ENCODE results near the gene FADS3. TPM values are rescaled to one million over a fixed set of nuclear protein-coding genes. Genes with fewer than 3 reads are reported as not detected.

Gene FADS3
- total and polyA plus RNA-seq, 2 of the 4 experiments (the other 2 are of a cell fraction) = 54.5 to 110 TPM

DNA sequence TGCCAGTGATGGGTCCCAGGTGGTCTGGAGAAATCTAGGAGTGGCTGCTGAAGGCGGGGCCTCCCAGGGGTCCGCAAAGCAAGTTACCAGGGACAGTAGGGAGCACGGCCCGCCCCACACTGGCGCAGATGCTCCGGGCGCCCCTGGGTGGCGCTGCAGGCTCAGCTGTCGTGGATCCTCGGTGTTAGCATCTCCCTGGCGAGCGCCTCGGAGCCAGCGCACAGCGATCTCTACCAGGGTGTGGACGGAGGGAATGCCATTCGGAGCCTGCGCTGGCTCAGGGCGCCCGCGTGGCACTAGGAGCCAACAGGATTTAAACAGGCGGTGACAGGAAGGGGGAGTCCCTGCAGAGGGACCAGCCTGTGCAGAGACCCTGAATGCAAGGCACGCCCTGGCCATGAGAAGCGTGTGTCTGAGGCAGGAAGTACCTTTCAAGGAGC is 20.2 kb downstream of the FADS3 start:
- ATAC-seq (ENCODE audit: low read depth) = peak; percentile 98
- H2AFZ ChIP-seq (replicated peaks; ENCODE audit: low read length, poor library complexity) = peak overlapping the region; percentile 90
- intact Hi-C loops (cut with micrococcal nuclease) (loop anchor here (1.0 to 5.0 kb wide), 6 partner anchors 26 to 506 kb away; no protein-coding TSS in a partner anchor), in situ Hi-C loops (cut with MboI; ENCODE audit: low sequenced_read_pairs) (loop anchor here (25.0 kb wide), 1 partner anchor 441 kb away; no protein-coding TSS in a partner anchor), dilution Hi-C loops (cut with HindIII; ENCODE audit: low sequenced_read_pairs, unreplicated experiment) (no loop called here)
- H3K18ac ChIP-seq (ENCODE audit: low read depth, low read length) = no peak overlapping the region
- H3K9me3 ChIP-seq (ENCODE audit: control insufficient read depth, insufficient read depth, low read length) = no peaks in the 10 kb centered on the region
- H4K20me1 ChIP-seq (ENCODE audit: insufficient read depth, low read length) = no peaks in the 10 kb centered on the region; the same call in 1 of the 2 replicates
- no peak overlapping the region for H2BK20ac ChIP-seq (ENCODE audit: low read depth, low read length)
- no peaks in the 10 kb centered on the region for H3K9me1 ChIP-seq (ENCODE audit: insufficient read depth, low read length)
- H2BK5ac ChIP-seq (ENCODE audit: low read depth, low read length, poor library complexity, severe bottlenecking) = no peak overlapping the region
- peaks cover 2% of the 10 kb centered on the region for H3K4me1 ChIP-seq (ENCODE audit: control insufficient read depth, insufficient read depth, low read length)
- 11% methylated on average over 18 of the region's 24 CpGs; no CpG with 5 or more reads in 1 of the 2 experiments for WGBS, 2 experiments (ENCODE audit: extremely low coverage in 2 of 2, insufficient read length in 1 of 2)
- H3K79me1 ChIP-seq (ENCODE audit: low read depth in 1 of 2, low read length in 2 of 2) = no peaks in the 10 kb centered on the region
- H2AK5ac ChIP-seq (ENCODE audit: low read depth, low read length) = peak overlapping the region; percentile 2; the same call in 1 of the 2 replicates
- BruUV-seq (replicated peaks) = no TSS peak
- no peak overlapping the region for H3K27ac ChIP-seq (ENCODE audit: insufficient read depth, low read length)
- no peak overlapping the region for H2BK15ac ChIP-seq (ENCODE audit: low read depth, low read length)
- peak overlapping the region; percentile 82 for H3K14ac ChIP-seq (replicated peaks; ENCODE audit: low read depth, low read length)
- peak overlapping the region; percentile 74 for H2AK9ac ChIP-seq (replicated peaks; ENCODE audit: low read depth, low read length, poor library complexity)
- ChIA-PET POLR2A (ENCODE audit: unreplicated experiment) (no interaction called here), CTCF (interaction anchor here (0.9 to 1.6 kb wide), 8 partner anchors 14 to 237 kb away, joined by 3 to 9 read pairs (median 3); partner anchors contain the start of gene BEST1)
- peak; percentile 67 for DNase-seq
- H4K91ac ChIP-seq (ENCODE audit: insufficient read depth, low read depth, low read length) = peak overlapping the region; percentile 68; the same call in 1 of the 2 replicates
- no peak overlapping the region for H3K4me3 ChIP-seq (ENCODE audit: insufficient read depth, low read depth, low read length)
- peak overlapping the region; percentile 66 for H3K4ac ChIP-seq (ENCODE audit: low read depth, low read length)
- 0 out of 2 replicates have a peak overlapping the region, but pooled peaks have one; percentile 36 for H4K5ac ChIP-seq (ENCODE audit: low read depth, low read length)
- peak overlapping the region; percentile 78 for H3K4me2 ChIP-seq (ENCODE audit: low read depth, low read length)
- H3K36me3 ChIP-seq (ENCODE audit: control insufficient read depth, insufficient read depth, low read length) = peaks cover 6% of the 10 kb centered on the region; the same call in 1 of the 2 replicates
- TF ChIP-seq, protein P1, sequence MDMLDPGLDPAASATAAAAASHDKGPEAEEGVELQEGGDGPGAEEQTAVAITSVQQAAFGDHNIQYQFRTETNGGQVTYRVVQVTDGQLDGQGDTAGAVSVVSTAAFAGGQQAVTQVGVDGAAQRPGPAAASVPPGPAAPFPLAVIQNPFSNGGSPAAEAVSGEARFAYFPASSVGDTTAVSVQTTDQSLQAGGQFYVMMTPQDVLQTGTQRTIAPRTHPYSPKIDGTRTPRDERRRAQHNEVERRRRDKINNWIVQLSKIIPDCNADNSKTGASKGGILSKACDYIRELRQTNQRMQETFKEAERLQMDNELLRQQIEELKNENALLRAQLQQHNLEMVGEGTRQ (IDR thresholded peaks at IDR 0.05; ENCODE audit: low read depth, low read length) = no peak
- TF ChIP-seq, protein P2, sequence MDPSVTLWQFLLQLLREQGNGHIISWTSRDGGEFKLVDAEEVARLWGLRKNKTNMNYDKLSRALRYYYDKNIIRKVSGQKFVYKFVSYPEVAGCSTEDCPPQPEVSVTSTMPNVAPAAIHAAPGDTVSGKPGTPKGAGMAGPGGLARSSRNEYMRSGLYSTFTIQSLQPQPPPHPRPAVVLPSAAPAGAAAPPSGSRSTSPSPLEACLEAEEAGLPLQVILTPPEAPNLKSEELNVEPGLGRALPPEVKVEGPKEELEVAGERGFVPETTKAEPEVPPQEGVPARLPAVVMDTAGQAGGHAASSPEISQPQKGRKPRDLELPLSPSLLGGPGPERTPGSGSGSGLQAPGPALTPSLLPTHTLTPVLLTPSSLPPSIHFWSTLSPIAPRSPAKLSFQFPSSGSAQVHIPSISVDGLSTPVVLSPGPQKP (IDR thresholded peaks at IDR 0.05; ENCODE audit: borderline replicate concordance, low read depth, low read length) = no peak
- TF ChIP-seq RFX5 (IDR thresholded peaks at IDR 0.05; ENCODE audit: low read depth, low read length) (no peak), MXI1 (IDR thresholded peaks at IDR 0.05; ENCODE audit: borderline replicate concordance, low read depth, low read length) (no peak), SMC3 (IDR thresholded peaks at IDR 0.05; ENCODE audit: low read depth, low read length) (peak; percentile 89), BHLHE40 (IDR thresholded peaks at IDR 0.05; ENCODE audit: low read depth, low read length) (no peak), RAD21 (IDR thresholded peaks at IDR 0.05; ENCODE audit: low read length) (peak; percentile 94), CHD1 (IDR thresholded peaks at IDR 0.05; ENCODE audit: low read depth, low read length) (no peak), RCOR1 (IDR thresholded peaks at IDR 0.05; ENCODE audit: insufficient replicate concordance, low read length) (no peak), NFE2L2 (IDR thresholded peaks at IDR 0.05; ENCODE audit: low read depth, low read length) (no peak), MAFK (IDR thresholded peaks at IDR 0.05; ENCODE audit: low read depth, low read length) (no peak), MAZ (IDR thresholded peaks at IDR 0.05; ENCODE audit: borderline replicate concordance, low read depth, low read length) (peak; percentile 71; the same call in 1 of the 2 replicates), FOS (IDR thresholded peaks at IDR 0.05; ENCODE audit: low read depth, low read length) (no peak)
- TF ChIP-seq, protein P3, sequence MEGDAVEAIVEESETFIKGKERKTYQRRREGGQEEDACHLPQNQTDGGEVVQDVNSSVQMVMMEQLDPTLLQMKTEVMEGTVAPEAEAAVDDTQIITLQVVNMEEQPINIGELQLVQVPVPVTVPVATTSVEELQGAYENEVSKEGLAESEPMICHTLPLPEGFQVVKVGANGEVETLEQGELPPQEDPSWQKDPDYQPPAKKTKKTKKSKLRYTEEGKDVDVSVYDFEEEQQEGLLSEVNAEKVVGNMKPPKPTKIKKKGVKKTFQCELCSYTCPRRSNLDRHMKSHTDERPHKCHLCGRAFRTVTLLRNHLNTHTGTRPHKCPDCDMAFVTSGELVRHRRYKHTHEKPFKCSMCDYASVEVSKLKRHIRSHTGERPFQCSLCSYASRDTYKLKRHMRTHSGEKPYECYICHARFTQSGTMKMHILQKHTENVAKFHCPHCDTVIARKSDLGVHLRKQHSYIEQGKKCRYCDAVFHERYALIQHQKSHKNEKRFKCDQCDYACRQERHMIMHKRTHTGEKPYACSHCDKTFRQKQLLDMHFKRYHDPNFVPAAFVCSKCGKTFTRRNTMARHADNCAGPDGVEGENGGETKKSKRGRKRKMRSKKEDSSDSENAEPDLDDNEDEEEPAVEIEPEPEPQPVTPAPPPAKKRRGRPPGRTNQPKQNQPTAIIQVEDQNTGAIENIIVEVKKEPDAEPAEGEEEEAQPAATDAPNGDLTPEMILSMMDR (conservative IDR thresholded peaks at IDR 0.05; ENCODE audit: low read depth, low read length) = peak; percentile 96
- H3K56ac ChIP-seq (ENCODE audit: extremely low read depth, insufficient read depth, low read length) = no peak overlapping the region
- peak overlapping the region; percentile 16; the same call in 1 of the 2 replicates for H3K9ac ChIP-seq (ENCODE audit: low read depth, low read length)
- H3K23ac ChIP-seq (ENCODE audit: low read depth, low read length) = no peak overlapping the region; the same call in 1 of the 2 replicates
- H4K8ac ChIP-seq (ENCODE audit: low read depth in 2 of 2, low read length in 2 of 2) = peak overlapping the region in 1 of 2 experiments; percentile 71; a peak in 2 of 4 replicates
- H3K27me3 ChIP-seq (ENCODE audit: control insufficient read depth, insufficient read depth, low read length) = no peaks in the 10 kb centered on the region
- H2BK120ac ChIP-seq (ENCODE audit: low read depth, low read length) = peak overlapping the region; percentile 61; the same call in 1 of the 2 replicates
